Activated CD8-positive, alpha-beta memory T cell treated with anti-CD3 and anti-CD28 coated beads for 4 hours (primary cell): ENCODE data around the gene THADA.
"Not testable (repeated sequence)": the region's sequence is repeated elsewhere in the genome, so short reads cannot be mapped to it uniquely, and the experiment has no call there.

ENCODE experiments used
- DNase-seq, 2 donors: peaks; one replicate each; pipeline ENCODE4 v3.0.0-alpha.2; 2020; ENCODE audit warnings: low read depth in 2 of 2

Gene THADA

DNA sequence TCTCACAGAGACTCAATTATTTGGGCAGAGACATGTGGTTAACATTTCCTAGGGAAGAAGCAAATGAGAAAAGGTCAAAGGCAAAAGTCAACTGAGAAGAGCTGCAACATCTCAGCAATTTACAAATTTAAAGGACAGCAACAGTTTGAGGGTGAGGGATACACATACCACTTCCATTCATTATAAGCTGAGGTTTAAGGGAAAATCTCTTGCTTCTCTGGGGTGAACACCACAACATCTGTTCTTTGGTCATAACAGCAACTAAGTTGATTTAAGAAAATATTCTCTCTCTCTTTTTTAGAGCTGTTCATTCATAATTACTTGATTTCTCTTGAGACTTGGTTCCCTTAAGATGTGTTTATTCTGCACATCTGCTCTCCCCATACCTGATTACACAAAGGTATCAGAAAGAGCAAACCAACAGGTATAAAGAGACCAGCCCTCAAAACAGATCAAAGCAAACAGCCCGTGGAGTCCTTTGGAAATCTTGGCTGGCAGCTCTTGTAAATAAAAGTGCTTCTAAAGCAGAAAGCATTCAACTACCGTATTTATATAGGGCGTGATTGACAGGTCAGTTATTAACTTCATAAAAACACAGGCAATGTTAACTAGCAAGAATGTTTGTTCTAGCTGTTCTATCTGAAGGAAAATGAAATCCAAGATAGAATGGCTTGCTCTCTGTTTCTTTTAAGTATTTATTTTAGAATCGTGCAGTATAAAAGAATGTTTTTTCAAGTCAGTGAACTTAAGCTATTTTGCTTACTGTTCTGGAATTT is 132.8 kb downstream of the THADA start:
- DNase-seq, result no peak

DNA sequence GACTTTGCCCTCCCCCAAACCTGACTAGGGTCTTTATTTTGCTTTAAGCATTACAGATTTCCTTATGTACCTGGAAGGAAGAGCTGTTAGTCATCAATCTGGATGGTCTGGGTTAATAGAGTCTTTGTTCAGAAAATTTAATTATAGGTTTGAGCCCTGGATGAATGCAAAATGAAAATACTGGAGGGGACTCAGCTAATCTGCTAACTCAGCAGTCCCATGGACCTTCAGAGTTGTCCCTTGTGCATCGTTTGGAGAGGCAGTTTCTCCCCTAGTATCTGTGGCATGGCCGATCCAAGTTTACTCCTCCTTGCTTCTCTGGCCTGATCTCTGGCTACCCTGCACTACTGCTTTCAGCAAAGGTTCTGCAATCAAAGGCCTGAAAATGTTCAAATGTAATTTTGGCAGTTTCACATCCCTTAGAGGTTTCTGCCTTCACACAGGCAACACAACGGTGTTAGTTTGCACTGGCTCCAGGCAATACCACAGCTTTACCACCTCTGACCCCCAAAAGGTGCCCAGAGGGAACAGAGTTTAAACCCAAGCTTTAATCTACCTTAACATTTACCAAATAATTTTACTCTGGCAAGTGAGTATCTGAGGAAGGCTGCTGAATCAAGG is 134.3 kb downstream of the THADA start:
- no peak for DNase-seq

- no peak for DNase-seq
These were observed 135.1 kb downstream of the THADA start for GRCh38 chr2:43460611-43461365.

GRCh38 chr2:43460174-43460546 is 135.7 kb downstream of the THADA start:
- no peak for DNase-seq

- DNase-seq, result no peak
These were observed 136.2 kb downstream of the THADA start for GRCh38 chr2:43459446-43460173.

GRCh38 chr2:43458014-43458628 is 137.7 kb downstream of the THADA start:
- no peak for DNase-seq

GRCh38 chr2:43455731-43456642 is 139.9 kb downstream of the THADA start:
- DNase-seq, result no peak

DNA sequence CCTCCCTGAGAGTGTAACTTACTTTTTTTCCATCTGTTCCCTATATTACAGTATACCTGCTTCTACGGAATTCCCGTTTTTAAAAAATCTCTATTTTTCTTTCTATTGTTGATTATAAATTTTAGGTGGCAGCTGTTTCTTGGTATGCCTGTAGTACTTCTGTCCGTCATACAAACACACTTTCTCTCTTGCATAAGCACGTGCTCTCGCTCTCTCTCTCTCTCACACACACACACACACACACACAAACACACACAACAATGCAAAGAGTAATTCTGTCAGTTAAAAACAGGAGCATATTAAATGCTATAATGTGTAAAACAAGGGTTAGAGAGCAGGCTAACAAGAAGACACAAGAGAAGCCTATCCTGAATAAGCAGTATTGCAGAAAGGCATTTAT is 140.5 kb downstream of the THADA start:
- no peak for DNase-seq

DNA sequence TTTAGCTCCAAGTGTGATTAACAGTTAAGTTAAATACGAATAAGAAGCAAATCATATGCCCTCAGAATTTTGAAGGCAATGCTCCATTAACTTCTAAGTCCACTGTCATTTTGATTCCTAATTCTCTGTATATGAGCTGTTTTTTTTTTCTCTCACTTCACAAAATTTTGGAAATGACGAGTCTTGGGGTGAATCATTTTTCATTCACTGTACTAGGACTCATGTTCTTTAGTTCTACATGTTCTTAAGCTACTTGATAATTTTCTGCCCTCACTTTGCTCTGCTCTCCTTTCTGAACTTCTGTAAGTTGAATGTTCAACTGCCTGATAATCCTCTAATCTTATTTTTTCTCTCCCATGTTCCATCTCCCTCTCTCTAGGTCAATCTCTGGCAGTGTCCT is 141.0 kb downstream of the THADA start:
- no peak for DNase-seq

- no peak for DNase-seq
These were observed 142.4 kb downstream of the THADA start for GRCh38 chr2:43453179-43454170.

DNA sequence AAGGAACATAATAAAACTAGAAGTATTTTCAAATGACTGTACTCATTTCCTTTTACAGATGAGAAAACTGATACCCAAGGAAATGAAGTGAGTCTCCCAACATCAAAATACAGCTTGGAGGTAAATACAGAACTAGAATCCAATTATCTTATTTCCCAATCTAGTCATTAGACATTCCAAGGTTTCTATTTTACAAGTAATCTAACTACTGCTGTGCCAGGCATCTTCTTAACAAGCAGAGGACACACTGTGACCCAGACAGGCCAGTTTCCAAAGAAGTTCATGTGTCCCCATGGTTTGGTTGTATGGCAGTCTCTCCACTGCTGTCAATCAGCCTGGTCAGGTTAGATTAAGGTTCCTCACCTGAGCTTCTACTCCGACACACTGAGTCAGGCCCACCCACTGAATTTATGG is 143.5 kb downstream of the THADA start:
- DNase-seq, result no peak

- DNase-seq, result no peak
These were observed 145.2 kb downstream of the THADA start for GRCh38 chr2:43450617-43451016.

DNA sequence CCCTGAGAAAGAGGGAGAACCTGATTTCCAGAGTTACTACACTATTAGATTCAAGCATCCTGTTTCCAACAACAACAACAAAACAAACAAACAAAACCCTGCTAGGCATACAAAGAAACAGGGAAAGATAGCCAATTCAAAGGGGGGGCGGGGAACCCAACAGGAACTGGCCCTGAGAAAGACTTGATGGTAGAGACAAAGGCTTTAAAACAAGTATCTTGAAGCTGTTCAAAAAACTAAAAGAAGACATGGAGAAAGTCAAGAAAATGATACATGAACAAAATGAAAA is 147.1 kb downstream of the THADA start:
- DNase-seq, result no peak

DNA sequence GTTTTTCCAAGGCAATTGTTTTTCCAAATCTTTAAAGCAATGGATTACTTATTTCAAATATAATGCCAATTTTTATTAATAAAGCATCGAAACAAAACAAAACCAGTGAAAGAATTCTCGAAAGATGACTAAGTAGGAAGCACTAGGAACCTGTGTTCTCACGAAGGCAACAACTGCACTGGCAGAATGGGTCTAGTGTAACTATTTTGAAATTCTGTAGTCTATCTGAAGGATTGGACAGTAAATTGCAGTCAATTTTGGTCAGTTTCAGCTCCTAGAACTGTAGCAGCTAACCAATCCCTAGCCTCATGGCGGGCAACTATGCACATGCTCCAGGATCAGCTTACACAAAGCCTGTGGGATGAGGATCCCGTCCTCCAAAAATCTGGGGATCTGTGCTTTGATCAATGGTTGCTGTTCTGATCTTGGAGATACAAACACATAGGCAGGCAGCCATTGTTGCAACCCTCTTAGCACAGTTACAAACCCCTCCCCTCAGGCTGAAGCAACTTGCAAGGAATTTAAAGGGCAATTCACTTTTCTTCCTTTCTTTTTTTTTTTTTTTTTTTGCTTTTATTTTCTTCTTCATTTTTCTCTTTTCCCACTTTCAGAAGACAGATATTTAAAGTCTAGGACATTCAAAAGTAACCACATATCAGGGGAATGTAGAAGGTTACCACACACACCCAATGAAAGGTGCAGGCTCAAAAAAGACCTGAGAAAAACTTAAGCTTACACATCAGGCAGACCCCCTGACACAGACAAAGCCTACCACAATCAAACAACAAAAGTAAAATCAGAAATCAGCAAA is 147.6 kb downstream of the THADA start:
- DNase-seq, result no peak

DNA sequence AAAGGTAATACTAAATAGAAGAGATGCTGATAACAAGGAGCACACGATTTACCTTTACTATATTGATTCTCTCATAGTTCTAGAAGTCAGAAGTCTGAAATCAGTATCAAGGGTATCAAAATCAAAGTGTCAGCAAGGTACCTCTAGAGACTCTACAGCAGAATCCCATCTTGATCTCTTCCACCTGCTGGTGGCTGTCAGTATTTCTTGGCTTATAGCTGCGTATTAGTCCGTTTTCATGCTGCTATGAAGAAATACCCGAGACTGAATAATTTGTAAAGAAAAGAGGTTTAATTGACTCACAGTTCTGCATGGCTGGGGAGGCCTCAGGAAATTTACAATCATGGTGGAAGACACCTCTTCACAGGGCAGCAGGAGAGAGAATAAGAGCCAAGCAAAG is 149.1 kb downstream of the THADA start:
- DNase-seq, result not testable (repeated sequence)

DNA sequence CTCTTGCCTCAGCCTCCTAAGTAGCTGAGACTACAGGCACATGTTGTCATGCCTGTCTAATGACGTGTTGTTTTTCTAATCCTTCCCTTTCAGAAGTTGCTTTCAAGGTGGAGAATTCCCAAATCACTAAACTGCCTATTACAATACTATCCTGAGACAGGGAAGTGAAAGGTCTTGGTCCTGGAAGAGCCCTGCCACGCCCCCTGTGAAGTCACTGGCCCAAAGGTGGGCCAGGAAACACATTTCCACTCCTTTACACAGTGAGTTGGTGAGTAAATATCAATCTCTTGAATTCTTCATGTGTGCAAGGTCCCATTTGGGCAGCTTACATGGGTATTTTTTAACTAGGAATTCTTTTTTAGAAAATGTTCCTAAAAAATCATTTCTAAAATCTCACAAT is 150.1 kb downstream of the THADA start:
- no peak for DNase-seq

- no peak for DNase-seq
These were observed 150.7 kb downstream of the THADA start for GRCh38 chr2:43444989-43445645.

DNA sequence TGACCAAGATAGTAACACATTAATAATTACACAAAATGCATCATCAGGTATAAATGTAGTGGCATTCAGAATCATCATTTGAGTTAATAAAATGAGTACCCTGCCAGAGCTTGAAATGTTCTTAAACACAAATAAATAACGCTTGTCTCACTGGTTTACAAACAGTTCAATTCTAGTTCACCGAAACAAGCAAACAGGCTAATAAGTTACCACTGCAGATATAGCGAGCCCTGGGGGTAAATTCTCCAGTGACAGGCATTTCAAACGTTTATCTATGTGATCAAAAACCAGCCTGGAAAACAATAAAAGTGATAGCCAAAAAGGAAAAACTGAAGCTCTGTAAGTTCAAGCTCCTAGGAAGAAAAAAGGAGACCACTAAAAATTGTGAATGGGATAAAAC is 152.6 kb downstream of the THADA start:
- DNase-seq, result no peak
